ELR (cell line): ENCODE data around the gene CSNK2A1.

Experiments
- DNase-seq: peaks from one replicate; pipeline ENCODE4 v3.0.0-alpha.2; 2015; ENCODE audit warnings: low read depth

CSNK2A1 gene

GRCh38 chr20:430091-430999 is 113.2 kb downstream of the CSNK2A1 start:
- DNase-seq: no peak

DNA sequence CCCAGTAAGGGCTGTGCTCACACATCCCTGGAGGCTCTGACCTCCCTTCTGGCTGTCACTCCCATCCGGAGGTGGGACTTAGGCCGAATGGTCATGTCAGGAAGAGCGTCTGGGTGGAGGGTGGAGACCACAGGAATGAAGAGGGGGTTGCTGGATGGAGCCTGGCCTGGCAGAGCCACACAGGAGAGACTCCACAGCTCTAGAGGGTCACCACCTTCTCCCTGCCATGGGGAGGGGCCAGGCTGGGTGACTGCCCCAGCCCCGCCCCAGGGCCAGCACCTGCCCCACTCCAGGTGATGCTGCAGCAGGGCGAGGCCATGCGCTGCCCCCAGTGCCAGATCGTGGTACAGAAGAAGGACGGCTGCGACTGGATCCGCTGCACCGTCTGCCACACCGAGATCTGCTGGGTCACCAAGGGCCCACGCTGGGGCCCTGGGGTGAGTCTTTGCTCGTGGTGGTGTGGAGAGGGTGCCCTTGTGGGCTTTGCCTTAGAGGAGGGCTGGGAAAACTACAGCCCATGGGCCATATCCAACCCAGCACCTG is 114.9 kb downstream of the CSNK2A1 start:
- DNase-seq: no peak

- DNase-seq: no peak
These were observed 115.5 kb downstream of the CSNK2A1 start for GRCh38 chr20:427849-428657.

DNA sequence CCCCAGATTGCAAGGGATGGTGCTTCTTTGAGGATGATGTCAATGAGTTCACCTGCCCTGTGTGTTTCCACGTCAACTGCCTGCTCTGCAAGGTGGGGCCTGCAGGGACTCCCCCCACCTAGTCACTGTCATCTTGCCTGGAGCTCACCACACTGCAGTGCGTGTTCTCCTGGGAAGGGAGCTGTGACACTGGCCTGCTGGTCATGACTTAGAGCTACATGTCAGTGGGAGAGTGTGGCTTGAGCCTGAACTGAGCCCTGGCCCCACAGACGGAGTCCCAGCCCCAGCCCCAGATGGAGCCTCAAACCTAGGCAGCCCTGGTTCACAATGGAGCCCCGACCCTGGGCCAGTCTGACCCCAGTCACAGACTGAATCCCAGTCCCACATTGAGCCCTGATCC is 116.2 kb downstream of the CSNK2A1 start:
- no peak for DNase-seq

- DNase-seq: no peak
These were observed 117.0 kb downstream of the CSNK2A1 start for GRCh38 chr20:426566-426965.
